Measurements from ENCODE around the gene ZNF787. TPM values are rescaled to one million over a fixed set of nuclear protein-coding genes. Genes with fewer than 3 reads are reported as not detected.
A peak's percentile ranks its signal among the peaks of the same experiment; 100 is the strongest.

The ZNF787 gene
- polyA plus RNA-seq, 2 of the 4 experiments (the other 2 are of a cell fraction), result 12.5 to 35.1 TPM

- ATAC-seq (peak; percentile 42 to 51; a peak in 5 of 6 replicates), FAIRE-seq (no peak)
- peak overlapping the region; percentile 54 for H3K4me3 ChIP-seq
Measured at GRCh38 chr19:56091066-56091490, 30.0 kb downstream of the ZNF787 start.

GRCh38 chr19:56089344-56089743 is 31.8 kb downstream of the ZNF787 start:
- H3K9me3 ChIP-seq, result no peaks in the 10 kb centered on the region
- POLR2A ChIA-PET, result no interaction called here
- no peak overlapping the region for H3K4me2 ChIP-seq
- FAIRE-seq (no peak), ATAC-seq (no peak), DNase-seq (ENCODE audit: low read depth in 1 of 2, low spot score in 1 of 2) (no peak)
- no peak overlapping the region for H3K27ac ChIP-seq
- no peak overlapping the region for H3K4me3 ChIP-seq
- TF ChIP-seq POLR2AphosphoS2 (conservative IDR thresholded peaks at IDR 0.05; ENCODE audit: low read length) (no peak), USF2 (IDR thresholded peaks at IDR 0.05) (no peak), E2F6 (IDR thresholded peaks at IDR 0.05; ENCODE audit: borderline replicate concordance, low read depth) (no peak), CTCF (IDR thresholded peaks at IDR 0.05) (no peak), RAD21 (conservative IDR thresholded peaks at IDR 0.05 in 1 of 2, IDR thresholded peaks at IDR 0.05 in 1 of 2) (no peak), RCOR1 (IDR thresholded peaks at IDR 0.05; ENCODE audit: low read depth, low read length) (no peak)
- CTCF ChIA-PET, result interaction anchor here (1.2 to 2.7 kb wide), 4 partner anchors 11 to 18 kb away, joined by 3 to 11 read pairs (median 4); no protein-coding TSS in a partner anchor
- H3K4me1 ChIP-seq, result peaks cover 18% of the 10 kb centered on the region
- WGBS (ENCODE audit: missing lambda C conversion rate), result 91% methylated on average over 14 of the region's 14 CpGs

More at GRCh38 chr19:56091066-56091490, 30.0 kb downstream of the ZNF787 start:
- DNase-seq (ENCODE audit: low read depth in 1 of 2, low spot score in 1 of 2), result peak in 1 of 2 experiments; percentile 33
- Histone ChIP-seq H3K9me3 (no peaks in the 10 kb centered on the region), H3K27ac (peak overlapping the region; percentile 56 to 67; a peak in 5 of 6 replicates), H3K4me1 (peaks cover 18% of the 10 kb centered on the region), H3K4me2 (peak overlapping the region; percentile 96)
- 65% methylated on average over 10 of the region's 10 CpGs for WGBS (ENCODE audit: missing lambda C conversion rate)
- TF ChIP-seq CEBPB (IDR thresholded peaks at IDR 0.05), result 0 out of 4 replicates have a peak, but pooled peaks of 1 of the 2 experiments have one; percentile 21
- no peak for TF ChIP-seq TP53 (CRISPR knock-in tag; IDR thresholded peaks at IDR 0.05)
- TF ChIP-seq HOXA7 (CRISPR knock-in tag; IDR thresholded peaks at IDR 0.05), result no peak
- no peak for TF ChIP-seq EHMT2 (IDR thresholded peaks at IDR 0.05; ENCODE audit: low read depth)
- no peak for TF ChIP-seq MAZ (IDR thresholded peaks at IDR 0.05; ENCODE audit: borderline replicate concordance, low read depth, low read length)
- TF ChIP-seq ESRRA (IDR thresholded peaks at IDR 0.05; ENCODE audit: borderline replicate concordance, low read length), result no peak
- no peak for TF ChIP-seq JUNB (IDR thresholded peaks at IDR 0.05)
- TF ChIP-seq HEYL (CRISPR knock-in tag; IDR thresholded peaks at IDR 0.05), result no peak
- TF ChIP-seq FOSL2 (IDR thresholded peaks at IDR 0.05), result no peak
- TF ChIP-seq FOSL2 (CRISPR knock-in tag; IDR thresholded peaks at IDR 0.05), result peak; percentile 69
- no peak for TF ChIP-seq PBX3 (IDR thresholded peaks at IDR 0.05)
- TF ChIP-seq FOSB (CRISPR knock-in tag; IDR thresholded peaks at IDR 0.05), result no peak
- CTCF ChIA-PET, result interaction anchor here (1.0 to 2.7 kb wide), 8 partner anchors 10 to 191 kb away, joined by 3 to 11 read pairs (median 4); no protein-coding TSS in a partner anchor
- POLR2A ChIA-PET, result interaction anchor here (0.7 kb wide), 1 partner anchor 30 kb away, joined by 3 read pairs; no protein-coding TSS in a partner anchor

Measured in A549 (cell line).